GM23248 (cell line): ENCODE results near the gene NUDT4.

ENCODE experiments used
- EZH2 ChIP-seq: fragments of 200-600 bp; sonication (generic); IDR thresholded peaks from 2 replicates; pipeline ENCODE4 v1.6.1; 2018; ENCODE audit warnings: antibody characterized with exemption, mild to moderate bottlenecking; ENCODE audit not compliant: insufficient read depth, poor library complexity, severe bottlenecking
- EZH2phosphoT487 ChIP-seq: fragments of 200-600 bp; sonication (generic); IDR thresholded peaks from 2 replicates; pipeline ENCODE4 v1.6.1; 2018; ENCODE audit warnings: antibody characterized with exemption, moderate library complexity, mild to moderate bottlenecking, low read depth; ENCODE audit not compliant: insufficient read depth

GRCh38 chr12:93426412-93426805 is 48.7 kb downstream of the NUDT4 start:
- TF ChIP-seq EZH2 (no peak), EZH2phosphoT487 (no peak)
